SK-N-SH (cell line): ENCODE data around the gene PAPOLG. TPM values are rescaled to one million over a fixed set of nuclear protein-coding genes. Genes with fewer than 3 reads are reported as not detected.

ENCODE experiments used
- CTCF ChIA-PET: fragments of 300-600, 350-600 bp; formaldehyde crosslinking; extraction: SDS; loops from one replicate; lab custom pipeline; 2021; lab: Yijun Ruan, JAX
- POLR2A ChIA-PET: fragments of 350-600 bp; sonication (Branson Sonifier 250); formaldehyde crosslinking; extraction: SDS; loops from one replicate; lab custom pipeline; 2020; ENCODE audit warnings: antibody characterized with exemption, inconsistent platforms; lab: Yijun Ruan, JAX
- DNase-seq: peaks from one replicate; pipeline ENCODE4 v3.0.0; 2012
- H2AFZ ChIP-seq: fragments of 200-600 bp; sonication (generic); 2 replicates; pipeline ENCODE4 v1.8.1; 2016; ENCODE audit warnings: antibody characterized with exemption, mild to moderate bottlenecking, low read depth
- H3F3A ChIP-seq: fragments of 200-600 bp; sonication (generic); replicated peaks from 2 replicates; pipeline ENCODE3; 2016; ENCODE audit warnings: antibody characterized with exemption, mild to moderate bottlenecking; ENCODE audit not compliant: insufficient read depth
- H3K27ac ChIP-seq, 2 experiments: fragments of 200-500 bp in 1 of 2; fragments of 200-600 bp in 1 of 2; sonication (Bioruptor generic) in 1 of 2; sonication (generic), shearing (Covaris generic) in 1 of 2; 2 replicates each; pipeline versions ENCODE4 v1.5.1 to v1.6.1; 2014 to 2016; ENCODE audit warnings: low read depth in 2 of 2, inconsistent platforms in 1 of 2, low read length in 1 of 2, mild to moderate bottlenecking in 1 of 2, mixed read lengths in 1 of 2
- H3K27me3 ChIP-seq: fragments of 200-600 bp; sonication (generic), shearing (Covaris generic); 2 replicates; pipeline ENCODE4 v1.6.1; 2016; ENCODE audit warnings: mixed run types; ENCODE audit not compliant: insufficient read depth
- H3K36me3 ChIP-seq, 2 experiments: fragments of 200-500 bp in 1 of 2; fragments of 200-600 bp in 1 of 2; sonication (Bioruptor generic) in 1 of 2; sonication (generic) in 1 of 2; replicated peaks in 1 of 2; 2 replicates each; pipeline versions ENCODE3 to v1.5.1; 2014 to 2016; ENCODE audit warnings: low read length in 1 of 2, mild to moderate bottlenecking in 1 of 2; ENCODE audit not compliant: insufficient read depth in 2 of 2, control insufficient read depth in 1 of 2
- H3K4me1 ChIP-seq, 2 experiments: fragments of 200-500 bp in 1 of 2; fragments of 200-600 bp in 1 of 2; sonication (Bioruptor generic) in 1 of 2; sonication (generic), shearing (Covaris generic) in 1 of 2; 2 replicates each; pipeline versions ENCODE4 v1.5.1 to v1.6.1; 2014 to 2016; ENCODE audit warnings: low read depth in 1 of 2, low read length in 1 of 2, mixed run types in 1 of 2; ENCODE audit not compliant: insufficient read depth in 2 of 2, control insufficient read depth in 1 of 2
- H3K4me2 ChIP-seq: fragments of 200-600 bp; sonication (generic), shearing (Covaris generic); 2 replicates; pipeline ENCODE4 v1.6.1; 2017; ENCODE audit warnings: mixed run types
- H3K4me3 ChIP-seq, 2 experiments: fragments of 200-500 bp in 1 of 2; fragments of 200-600 bp in 1 of 2; sonication (Bioruptor generic) in 1 of 2; sonication (generic), shearing (Covaris generic) in 1 of 2; 2 replicates each; pipeline versions ENCODE4 v1.5.1 to v1.8.1; 2014 to 2016; ENCODE audit warnings: low read depth in 2 of 2, inconsistent platforms in 1 of 2, low read length in 1 of 2, mild to moderate bottlenecking in 1 of 2, mixed read lengths in 1 of 2, moderate library complexity in 1 of 2
- H3K79me2 ChIP-seq: fragments of 200-600 bp; sonication (generic); 2 replicates; pipeline ENCODE4 v1.8.1; 2017; ENCODE audit warnings: mild to moderate bottlenecking; ENCODE audit not compliant: insufficient read depth
- H3K9ac ChIP-seq: fragments of 200-600 bp; sonication (generic); 2 replicates; pipeline ENCODE4 v1.6.1; 2017; ENCODE audit warnings: mixed run types
- H3K9me2 ChIP-seq: fragments of 200-600 bp; sonication (generic); 2 replicates; pipeline ENCODE4 v1.6.1; 2017; ENCODE audit warnings: mixed run types
- H3K9me3 ChIP-seq: fragments of 200-600 bp; sonication (generic); 2 replicates; pipeline ENCODE4 v1.6.1; 2017; ENCODE audit warnings: mixed run types, mild to moderate bottlenecking, moderate library complexity
- H4K20me1 ChIP-seq: fragments of 200-600 bp; sonication (generic); 2 replicates; pipeline ENCODE4 v1.6.1; 2017; ENCODE audit warnings: mild to moderate bottlenecking, mixed run types; ENCODE audit not compliant: insufficient read depth
- ELF1 ChIP-seq: IDR thresholded peaks from 2 replicates; pipeline ENCODE4 v1.4.0; 2012
- EZH2phosphoT487 ChIP-seq: fragments of 200-600 bp; sonication (generic); IDR thresholded peaks from 2 replicates; pipeline ENCODE4 v1.6.1; 2017; ENCODE audit warnings: low read depth, mixed run types, mild to moderate bottlenecking, antibody characterized with exemption, moderate library complexity, borderline replicate concordance
- GABPA ChIP-seq: IDR thresholded peaks from 2 replicates; pipeline ENCODE4 v1.4.0; 2012; ENCODE audit warnings: low read depth, mild to moderate bottlenecking
- MAX ChIP-seq: IDR thresholded peaks from 2 replicates; pipeline ENCODE4 v1.4.0; 2012; ENCODE audit warnings: low read depth
- RAD21 ChIP-seq: IDR thresholded peaks from 2 replicates; pipeline ENCODE4 v1.6.1; 2012; ENCODE audit warnings: mild to moderate bottlenecking, low read length
- RCOR1 ChIP-seq: fragments of 150-350 bp; IDR thresholded peaks from 2 replicates; pipeline ENCODE4 v1.6.1; 2017; ENCODE audit warnings: antibody characterized with exemption, low read length
- REST ChIP-seq: IDR thresholded peaks from 2 replicates; pipeline ENCODE4 v1.6.1; 2012; ENCODE audit warnings: mild to moderate bottlenecking, low read depth, low read length, moderate library complexity
- RFX5 ChIP-seq: IDR thresholded peaks from 2 replicates; pipeline ENCODE4 v1.6.1; 2012; ENCODE audit warnings: mild to moderate bottlenecking, improper control_type of control experiment, low read length
- TCF12 ChIP-seq: IDR thresholded peaks from 2 replicates; pipeline ENCODE4 v1.4.0; 2012
- YY1 ChIP-seq: IDR thresholded peaks from 2 replicates; pipeline ENCODE4 v1.4.0; 2012; ENCODE audit warnings: low read depth, mild to moderate bottlenecking
- WGBS: methylation state at CpG from one replicate; pipeline ENCODE4 v1.1.6; 2017; ENCODE audit warnings: low lambda C conversion rate; 5-methylcytosine and 5-hydroxymethylcytosine counted together
- polyA plus RNA-seq, 3 experiments: library from polyadenylated mRNA; depleted of rRNA; stranded (reverse); fragments of >200 nt; gene quantifications; 2 replicates each; pipeline ENCODE4 v1.2.3, GENCODE V29; 2012
- TF ChIP-seq, protein P1 (sequence below): fragments of 150-350 bp; IDR thresholded peaks from 2 replicates; pipeline ENCODE4 v1.6.1; 2017; ENCODE audit warnings: antibody characterized with exemption, low read length, low read depth, borderline replicate concordance
- TF ChIP-seq, protein P2 (sequence below): IDR thresholded peaks from 2 replicates; pipeline ENCODE4 v1.4.0; 2012; ENCODE audit warnings: low read depth, borderline replicate concordance

The PAPOLG gene
- polyA plus RNA-seq, 1 of the 3 experiments (the other 2 are of a cell fraction), result 2.1 TPM

GRCh38 chr2:60838481-60838880, 82.4 kb downstream of the PAPOLG start:
- no peak for TF ChIP-seq RFX5
- TF ChIP-seq MAX, result no peak
- no peak for TF ChIP-seq RAD21
- TF ChIP-seq, protein P1, sequence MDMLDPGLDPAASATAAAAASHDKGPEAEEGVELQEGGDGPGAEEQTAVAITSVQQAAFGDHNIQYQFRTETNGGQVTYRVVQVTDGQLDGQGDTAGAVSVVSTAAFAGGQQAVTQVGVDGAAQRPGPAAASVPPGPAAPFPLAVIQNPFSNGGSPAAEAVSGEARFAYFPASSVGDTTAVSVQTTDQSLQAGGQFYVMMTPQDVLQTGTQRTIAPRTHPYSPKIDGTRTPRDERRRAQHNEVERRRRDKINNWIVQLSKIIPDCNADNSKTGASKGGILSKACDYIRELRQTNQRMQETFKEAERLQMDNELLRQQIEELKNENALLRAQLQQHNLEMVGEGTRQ, result no peak
- no peak for TF ChIP-seq REST
- no peak for TF ChIP-seq GABPA
- TF ChIP-seq EZH2phosphoT487, result no peak
- Histone ChIP-seq H3K79me2 (no peaks in the 10 kb centered on the region), H3K9me2 (no peaks in the 10 kb centered on the region), H3K4me2 (no peak overlapping the region), H3K36me3 (no peaks in the 10 kb centered on the region), H4K20me1 (no peaks in the 10 kb centered on the region), H3K27me3 (no peaks in the 10 kb centered on the region; the same call in none of the 2 replicates), H3K9ac (no peak overlapping the region), H3K9me3 (no peaks in the 10 kb centered on the region), H2AFZ (no peak overlapping the region), H3F3A (no peaks in the 10 kb centered on the region), H3K4me3 (no peak overlapping the region), H3K4me1 (no peaks in the 10 kb centered on the region), H3K27ac (no peak overlapping the region)
- WGBS, result 65% methylated on average over 3 of the region's 3 CpGs
- CTCF ChIA-PET, result interaction anchor here (1.1 to 1.5 kb wide), 4 partner anchors 9 to 164 kb away, joined by 3 to 4 read pairs (median 3); no protein-coding TSS in a partner anchor
- DNase-seq, result no peak
- POLR2A ChIA-PET, result no interaction called here

- no peaks in the 10 kb centered on the region; the same call in none of the 2 replicates for H3K27me3 ChIP-seq
- H3F3A ChIP-seq, result no peaks in the 10 kb centered on the region
- CTCF ChIA-PET, result interaction anchor here (1.1 to 1.5 kb wide), 4 partner anchors 9 to 165 kb away, joined by 3 to 4 read pairs (median 3); no protein-coding TSS in a partner anchor
- H3K36me3 ChIP-seq, result no peaks in the 10 kb centered on the region
- H3K9ac ChIP-seq, result no peak overlapping the region
- WGBS, result 69% methylated on average over 9 of the region's 9 CpGs
- no peak overlapping the region for H3K4me3 ChIP-seq
- no peak overlapping the region for H3K4me2 ChIP-seq
- H3K79me2 ChIP-seq, result no peaks in the 10 kb centered on the region
- no peak for DNase-seq
- POLR2A ChIA-PET, result interaction anchor here (0.6 kb wide), 1 partner anchor 74 kb away, joined by 3 read pairs; no protein-coding TSS in a partner anchor
- H3K9me3 ChIP-seq, result no peaks in the 10 kb centered on the region
- H4K20me1 ChIP-seq, result no peaks in the 10 kb centered on the region
- H3K27ac ChIP-seq, result no peak overlapping the region
- TF ChIP-seq YY1, result no peak
- TF ChIP-seq TCF12, result no peak
- TF ChIP-seq RFX5, result no peak
- no peak for TF ChIP-seq RAD21
- TF ChIP-seq, protein P2, sequence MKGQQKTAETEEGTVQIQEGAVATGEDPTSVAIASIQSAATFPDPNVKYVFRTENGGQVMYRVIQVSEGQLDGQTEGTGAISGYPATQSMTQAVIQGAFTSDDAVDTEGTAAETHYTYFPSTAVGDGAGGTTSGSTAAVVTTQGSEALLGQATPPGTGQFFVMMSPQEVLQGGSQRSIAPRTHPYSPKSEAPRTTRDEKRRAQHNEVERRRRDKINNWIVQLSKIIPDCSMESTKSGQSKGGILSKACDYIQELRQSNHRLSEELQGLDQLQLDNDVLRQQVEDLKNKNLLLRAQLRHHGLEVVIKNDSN, result no peak
- no peak for TF ChIP-seq ELF1
- TF ChIP-seq, protein P1, result no peak
- no peak for TF ChIP-seq REST
- no peak for TF ChIP-seq RCOR1
- H3K4me1 ChIP-seq, result no peaks in the 10 kb centered on the region
- no peaks in the 10 kb centered on the region for H3K9me2 ChIP-seq
- no peak overlapping the region for H2AFZ ChIP-seq
Observed at GRCh38 chr2:60839126-60839813, 83.2 kb downstream of the PAPOLG start.
